ENCODE measurements around the gene TNFRSF1A. TPM values are rescaled to one million over a fixed set of nuclear protein-coding genes. Genes with fewer than 3 reads are reported as not detected.

TNFRSF1A gene
- total and polyA plus RNA-seq, 9 of the 15 experiments (the other 6 are each of a cell fraction or from before 2014, with no cell fraction given): 0.76 to 43.5 (median 30.0) TPM

GRCh38 chr12:6284273-6284672 is 57.6 kb downstream of the TNFRSF1A start (continued):
- TF ChIP-seq REST (IDR thresholded peaks at IDR 0.05; ENCODE audit: borderline replicate concordance): no peak
- TF ChIP-seq REST (CRISPR knock-in tag; IDR thresholded peaks at IDR 0.05; ENCODE audit: low read depth): no peak
- TF ChIP-seq, protein P1, sequence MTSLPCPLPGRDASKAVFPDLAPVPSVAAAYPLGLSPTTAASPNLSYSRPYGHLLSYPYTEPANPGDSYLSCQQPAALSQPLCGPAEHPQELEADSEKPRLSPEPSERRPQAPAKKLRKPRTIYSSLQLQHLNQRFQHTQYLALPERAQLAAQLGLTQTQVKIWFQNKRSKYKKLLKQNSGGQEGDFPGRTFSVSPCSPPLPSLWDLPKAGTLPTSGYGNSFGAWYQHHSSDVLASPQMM (CRISPR knock-in tag; IDR thresholded peaks at IDR 0.05): no peak
- TF ChIP-seq, protein P2, sequence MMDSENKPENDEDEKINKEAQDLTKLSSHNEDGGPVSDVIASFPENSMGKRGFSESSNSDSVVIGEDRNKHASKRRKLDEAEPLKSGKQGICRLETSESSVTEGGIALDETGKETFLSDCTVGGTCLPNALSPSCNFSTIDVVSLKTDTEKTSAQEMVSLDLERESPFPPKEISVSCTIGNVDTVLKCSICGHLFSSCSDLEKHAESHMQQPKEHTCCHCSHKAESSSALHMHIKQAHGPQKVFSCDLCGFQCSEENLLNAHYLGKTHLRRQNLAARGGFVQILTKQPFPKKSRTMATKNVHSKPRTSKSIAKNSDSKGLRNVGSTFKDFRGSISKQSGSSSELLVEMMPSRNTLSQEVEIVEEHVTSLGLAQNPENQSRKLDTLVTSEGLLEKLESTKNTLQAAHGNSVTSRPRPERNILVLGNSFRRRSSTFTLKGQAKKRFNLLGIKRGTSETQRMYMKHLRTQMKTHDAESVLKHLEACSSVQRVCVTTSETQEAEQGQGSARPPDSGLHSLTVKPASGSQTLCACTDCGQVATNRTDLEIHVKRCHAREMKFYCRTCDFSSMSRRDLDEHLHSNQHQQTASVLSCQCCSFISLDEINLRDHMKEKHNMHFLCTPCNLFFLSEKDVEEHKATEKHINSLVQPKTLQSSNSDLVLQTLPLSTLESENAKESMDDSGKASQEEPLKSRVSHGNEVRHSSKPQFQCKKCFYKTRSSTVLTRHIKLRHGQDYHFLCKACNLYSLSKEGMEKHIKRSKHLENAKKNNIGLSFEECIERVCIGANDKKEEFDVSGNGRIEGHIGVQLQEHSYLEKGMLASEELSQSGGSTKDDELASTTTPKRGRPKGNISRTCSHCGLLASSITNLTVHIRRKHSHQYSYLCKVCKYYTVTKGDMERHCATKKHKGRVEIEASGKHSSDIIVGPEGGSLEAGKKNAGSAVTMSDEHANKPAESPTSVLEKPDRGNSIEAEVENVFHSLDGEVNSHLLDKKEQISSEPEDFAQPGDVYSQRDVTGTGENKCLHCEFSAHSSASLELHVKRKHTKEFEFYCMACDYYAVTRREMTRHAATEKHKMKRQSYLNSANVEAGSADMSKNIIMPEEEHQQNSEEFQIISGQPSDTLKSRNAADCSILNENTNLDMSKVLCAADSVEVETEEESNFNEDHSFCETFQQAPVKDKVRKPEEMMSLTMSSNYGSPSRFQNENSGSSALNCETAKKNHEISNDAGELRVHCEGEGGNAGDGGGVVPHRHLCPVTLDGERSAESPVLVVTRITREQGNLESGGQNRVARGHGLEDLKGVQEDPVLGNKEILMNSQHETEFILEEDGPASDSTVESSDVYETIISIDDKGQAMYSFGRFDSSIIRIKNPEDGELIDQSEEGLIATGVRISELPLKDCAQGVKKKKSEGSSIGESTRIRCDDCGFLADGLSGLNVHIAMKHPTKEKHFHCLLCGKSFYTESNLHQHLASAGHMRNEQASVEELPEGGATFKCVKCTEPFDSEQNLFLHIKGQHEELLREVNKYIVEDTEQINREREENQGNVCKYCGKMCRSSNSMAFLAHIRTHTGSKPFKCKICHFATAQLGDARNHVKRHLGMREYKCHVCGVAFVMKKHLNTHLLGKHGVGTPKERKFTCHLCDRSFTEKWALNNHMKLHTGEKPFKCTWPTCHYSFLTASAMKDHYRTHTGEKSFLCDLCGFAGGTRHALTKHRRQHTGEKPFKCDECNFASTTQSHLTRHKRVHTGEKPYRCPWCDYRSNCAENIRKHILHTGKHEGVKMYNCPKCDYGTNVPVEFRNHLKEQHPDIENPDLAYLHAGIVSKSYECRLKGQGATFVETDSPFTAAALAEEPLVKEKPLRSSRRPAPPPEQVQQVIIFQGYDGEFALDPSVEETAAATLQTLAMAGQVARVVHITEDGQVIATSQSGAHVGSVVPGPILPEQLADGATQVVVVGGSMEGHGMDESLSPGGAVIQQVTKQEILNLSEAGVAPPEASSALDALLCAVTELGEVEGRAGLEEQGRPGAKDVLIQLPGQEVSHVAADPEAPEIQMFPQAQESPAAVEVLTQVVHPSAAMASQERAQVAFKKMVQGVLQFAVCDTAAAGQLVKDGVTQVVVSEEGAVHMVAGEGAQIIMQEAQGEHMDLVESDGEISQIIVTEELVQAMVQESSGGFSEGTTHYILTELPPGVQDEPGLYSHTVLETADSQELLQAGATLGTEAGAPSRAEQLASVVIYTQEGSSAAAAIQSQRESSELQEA (IDR thresholded peaks at IDR 0.05; ENCODE audit: low read depth): no peak
- no peak for TF ChIP-seq NFIX (CRISPR knock-in tag; IDR thresholded peaks at IDR 0.05; ENCODE audit: low read depth)
- TF ChIP-seq MTA2 (IDR thresholded peaks at IDR 0.05; ENCODE audit: low read depth): no peak
- TF ChIP-seq ZNF311 (CRISPR knock-in tag; IDR thresholded peaks at IDR 0.05): no peak
- TF ChIP-seq ZNF398 (CRISPR knock-in tag; IDR thresholded peaks at IDR 0.05): no peak
- no peak for TF ChIP-seq PTRF (tag; IDR thresholded peaks at IDR 0.05)
- no peak for TF ChIP-seq SUPT5H (IDR thresholded peaks at IDR 0.05)
- TF ChIP-seq ZFP1 (CRISPR knock-in tag; IDR thresholded peaks at IDR 0.05): no peak

Measured in K562 (cell line).